ENCODE measurements around the gene CES1.

DNA sequence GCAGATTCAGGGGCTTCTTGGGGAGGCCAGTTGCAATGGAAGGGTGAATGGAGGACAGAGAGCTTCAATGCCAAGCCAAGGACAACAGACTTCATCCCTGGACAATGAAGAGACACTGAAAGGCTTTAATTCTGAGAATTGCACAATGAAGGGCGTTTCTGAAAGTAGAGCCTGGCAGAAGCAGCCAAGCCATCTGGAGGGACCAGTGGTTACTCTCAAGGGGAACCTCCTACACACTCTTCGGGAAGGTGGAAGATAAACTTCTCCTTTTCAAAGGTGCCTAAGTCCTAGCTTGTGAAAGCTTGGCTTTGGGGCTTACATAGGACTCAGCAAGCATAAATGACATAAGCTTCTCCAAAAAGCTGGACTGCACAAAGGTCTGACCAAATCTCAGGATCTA lies 6.2 kb upstream of the CES1 start:
- TF ChIP-seq, protein P1, sequence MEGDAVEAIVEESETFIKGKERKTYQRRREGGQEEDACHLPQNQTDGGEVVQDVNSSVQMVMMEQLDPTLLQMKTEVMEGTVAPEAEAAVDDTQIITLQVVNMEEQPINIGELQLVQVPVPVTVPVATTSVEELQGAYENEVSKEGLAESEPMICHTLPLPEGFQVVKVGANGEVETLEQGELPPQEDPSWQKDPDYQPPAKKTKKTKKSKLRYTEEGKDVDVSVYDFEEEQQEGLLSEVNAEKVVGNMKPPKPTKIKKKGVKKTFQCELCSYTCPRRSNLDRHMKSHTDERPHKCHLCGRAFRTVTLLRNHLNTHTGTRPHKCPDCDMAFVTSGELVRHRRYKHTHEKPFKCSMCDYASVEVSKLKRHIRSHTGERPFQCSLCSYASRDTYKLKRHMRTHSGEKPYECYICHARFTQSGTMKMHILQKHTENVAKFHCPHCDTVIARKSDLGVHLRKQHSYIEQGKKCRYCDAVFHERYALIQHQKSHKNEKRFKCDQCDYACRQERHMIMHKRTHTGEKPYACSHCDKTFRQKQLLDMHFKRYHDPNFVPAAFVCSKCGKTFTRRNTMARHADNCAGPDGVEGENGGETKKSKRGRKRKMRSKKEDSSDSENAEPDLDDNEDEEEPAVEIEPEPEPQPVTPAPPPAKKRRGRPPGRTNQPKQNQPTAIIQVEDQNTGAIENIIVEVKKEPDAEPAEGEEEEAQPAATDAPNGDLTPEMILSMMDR (IDR thresholded peaks at IDR 0.05) = no peak
- TF ChIP-seq POLR2A (IDR thresholded peaks at IDR 0.05; ENCODE audit: low read depth) = no peak
- TF ChIP-seq EP300 (IDR thresholded peaks at IDR 0.05) = no peak
- TF ChIP-seq POLR2AphosphoS5 (IDR thresholded peaks at IDR 0.05) = no peak

Data from esophagus muscularis mucosa (tissue), 4 donors.